GM12801 (cell line): ENCODE results near the gene SELP.

Experiments used
- CTCF ChIP-seq: IDR thresholded peaks from one replicate; pipeline ENCODE4 v1.5.1; 2011; ENCODE audit warnings: control low read depth; ENCODE audit not compliant: insufficient read length; ENCODE audit errors: extremely low read depth

Gene SELP

GRCh38 chr1:169604781-169605560 is 25.0 kb downstream of the SELP start:
- no peak for TF ChIP-seq CTCF

- no peak for TF ChIP-seq CTCF
Observed at GRCh38 chr1:169601096-169601881, 28.6 kb downstream of the SELP start.

GRCh38 chr1:169595764-169596711 is 33.9 kb downstream of the SELP start:
- no peak for TF ChIP-seq CTCF

- no peak for TF ChIP-seq CTCF
Observed at GRCh38 chr1:169594391-169594790, 35.5 kb downstream of the SELP start.

GRCh38 chr1:169590932-169591331 is 39.0 kb downstream of the SELP start:
- no peak for TF ChIP-seq CTCF

GRCh38 chr1:169588785-169589485 is 41.0 kb downstream of the SELP start:
- no peak for TF ChIP-seq CTCF
